ENCODE measurements around the gene LMBRD2.

GRCh38 chr5:36108758-36109460 lies 42.8 kb downstream of the LMBRD2 start:
- no peak for TF ChIP-seq CTCF (IDR thresholded peaks at IDR 0.05)
- no peak for TF ChIP-seq MXD4 (CRISPR knock-in tag; IDR thresholded peaks at IDR 0.05; ENCODE audit: borderline replicate concordance)
- TF ChIP-seq E2F1 (CRISPR knock-in tag; IDR thresholded peaks at IDR 0.05), result no peak
- TF ChIP-seq ZNF121 (CRISPR knock-in tag; IDR thresholded peaks at IDR 0.05), result no peak
- no peak for TF ChIP-seq FOXK1 (CRISPR knock-in tag; IDR thresholded peaks at IDR 0.05)
- TF ChIP-seq ZNF423 (CRISPR knock-in tag; IDR thresholded peaks at IDR 0.05), result no peak
- no peak for TF ChIP-seq ZSCAN18 (CRISPR knock-in tag; IDR thresholded peaks at IDR 0.05)
- no peak for TF ChIP-seq ZNF138 (CRISPR knock-in tag; conservative IDR thresholded peaks at IDR 0.05)
- no peak for TF ChIP-seq ESRRA (CRISPR knock-in tag; IDR thresholded peaks at IDR 0.05; ENCODE audit: borderline replicate concordance)
- no peak for TF ChIP-seq ATF1 (CRISPR knock-in tag; IDR thresholded peaks at IDR 0.05)
- TF ChIP-seq ETV6 (CRISPR knock-in tag; IDR thresholded peaks at IDR 0.05), result no peak
- no peak for TF ChIP-seq SP1 (CRISPR knock-in tag; conservative IDR thresholded peaks at IDR 0.05)
- TF ChIP-seq AR (CRISPR knock-in tag; IDR thresholded peaks at IDR 0.05), result no peak
- no peak for TF ChIP-seq NR1H2 (CRISPR knock-in tag; IDR thresholded peaks at IDR 0.05)

Data from WTC11 (cell line).